Thyroid gland (tissue), 4 donors: Measurements from ENCODE around the gene RNF151. TPM values are rescaled to one million over a fixed set of nuclear protein-coding genes. Genes with fewer than 3 reads are reported as not detected.
A peak's percentile ranks its signal among the peaks of the same experiment; 100 is the strongest.

ENCODE experiments used
- DNase-seq, 2 donors: peaks; one replicate each; pipeline ENCODE4 v3.0.0-alpha.2; 2019
- H3K27ac ChIP-seq, 3 donors: fragments of 200-600 bp; sonication (generic); 1 replicate in 2 of 3; 2 replicates in 1 of 3; pipeline ENCODE4 v1.5.1; 2016 to 2019; ENCODE audit warnings: mild to moderate bottlenecking in 1 of 3, moderate library complexity in 1 of 3
- H3K27me3 ChIP-seq: fragments of 200-600 bp; sonication (generic); one replicate; pipeline ENCODE4 v1.5.1; 2019
- H3K36me3 ChIP-seq, 2 donors: fragments of 200-600 bp; sonication (generic); one replicate each; pipeline ENCODE4 v1.5.1; 2016 to 2019
- H3K4me1 ChIP-seq, 2 donors: fragments of 200-600 bp; sonication (generic); one replicate each; pipeline ENCODE4 v1.5.1; 2017 to 2019
- H3K4me3 ChIP-seq, 3 donors: fragments of 200-600 bp; sonication (generic); replicated peaks in 1 of 3; 1 replicate in 2 of 3; 2 replicates in 1 of 3; pipeline ENCODE4 v1.5.1; 2016; ENCODE audit warnings: mild to moderate bottlenecking in 1 of 3
- H3K9me3 ChIP-seq: fragments of 200-600 bp; sonication (generic); one replicate; pipeline ENCODE4 v1.5.1; 2017
- POLR2A ChIP-seq, 2 donors: fragments of 450-650 bp; IDR thresholded peaks; one replicate each; pipeline ENCODE4 v1.6.1; 2017; ENCODE audit warnings: antibody characterized with exemption in 2 of 2, mild to moderate bottlenecking in 2 of 2, moderate library complexity in 1 of 2
- WGBS, 2 donors: methylation state at CpG; one replicate each; pipeline ENCODE4 v1.1.5; 2017; 5-methylcytosine and 5-hydroxymethylcytosine counted together
- intact Hi-C: fragments of 100-400 bp; cut with DNase I; formaldehyde crosslinking; loops from one replicate; pipeline ENCODE4 v1.15.1; 2023
- total RNA-seq, 4 donors: library from RNA; depleted of rRNA; stranded (reverse); fragments of >200 nt; gene quantifications; one replicate each; pipeline ENCODE4 v1.2.3, GENCODE V29; 2016
- TF ChIP-seq, protein P1 (sequence below), 6 experiments: fragments of 200-600 bp in 3 of 6; fragments of 450-650 bp in 3 of 6; sonication (generic) in 3 of 6; IDR thresholded peaks; one replicate each; pipeline ENCODE4 v1.5.1; 2016 to 2019; ENCODE audit warnings: antibody characterized with exemption in 6 of 6, mild to moderate bottlenecking in 2 of 6, inconsistent platforms in 1 of 6, moderate library complexity in 1 of 6

Gene RNF151
- total RNA-seq, 4 donors from 2014 or later, result not detected

DNA sequence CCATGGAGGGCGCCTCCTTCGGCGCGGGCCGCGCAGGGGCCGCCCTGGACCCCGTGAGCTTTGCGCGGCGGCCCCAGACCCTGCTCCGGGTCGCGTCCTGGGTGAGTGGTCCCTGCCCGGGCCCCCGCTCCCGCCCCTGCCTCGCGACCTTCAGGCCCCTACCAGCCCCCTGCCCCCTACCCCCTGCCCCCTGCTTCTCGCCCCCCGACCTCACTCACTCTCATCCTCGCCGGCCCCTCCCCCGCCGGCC, 23.4 kb downstream of the RNF151 start:
- Histone ChIP-seq H3K27me3 (peaks cover 14% of the 10 kb centered on the region), H3K4me1 (peaks cover 24 to 40% of the 10 kb centered on the region in 2 donors), H3K36me3 (peaks cover 10 to 13% of the 10 kb centered on the region in 2 donors), H3K27ac (no peak overlapping the region), H3K9me3 (no peaks in the 10 kb centered on the region), H3K4me3 (no peak overlapping the region)
- no peak for TF ChIP-seq POLR2A (IDR thresholded peaks at IDR 0.05)
- TF ChIP-seq, protein P1, sequence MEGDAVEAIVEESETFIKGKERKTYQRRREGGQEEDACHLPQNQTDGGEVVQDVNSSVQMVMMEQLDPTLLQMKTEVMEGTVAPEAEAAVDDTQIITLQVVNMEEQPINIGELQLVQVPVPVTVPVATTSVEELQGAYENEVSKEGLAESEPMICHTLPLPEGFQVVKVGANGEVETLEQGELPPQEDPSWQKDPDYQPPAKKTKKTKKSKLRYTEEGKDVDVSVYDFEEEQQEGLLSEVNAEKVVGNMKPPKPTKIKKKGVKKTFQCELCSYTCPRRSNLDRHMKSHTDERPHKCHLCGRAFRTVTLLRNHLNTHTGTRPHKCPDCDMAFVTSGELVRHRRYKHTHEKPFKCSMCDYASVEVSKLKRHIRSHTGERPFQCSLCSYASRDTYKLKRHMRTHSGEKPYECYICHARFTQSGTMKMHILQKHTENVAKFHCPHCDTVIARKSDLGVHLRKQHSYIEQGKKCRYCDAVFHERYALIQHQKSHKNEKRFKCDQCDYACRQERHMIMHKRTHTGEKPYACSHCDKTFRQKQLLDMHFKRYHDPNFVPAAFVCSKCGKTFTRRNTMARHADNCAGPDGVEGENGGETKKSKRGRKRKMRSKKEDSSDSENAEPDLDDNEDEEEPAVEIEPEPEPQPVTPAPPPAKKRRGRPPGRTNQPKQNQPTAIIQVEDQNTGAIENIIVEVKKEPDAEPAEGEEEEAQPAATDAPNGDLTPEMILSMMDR (IDR thresholded peaks at IDR 0.05), result no peak
- 0 to 9% methylated on average over 3 to 6 of the region's 25 CpGs for WGBS, 2 donors
- intact Hi-C loops, result no loop called here
- DNase-seq, result no peak

DNA sequence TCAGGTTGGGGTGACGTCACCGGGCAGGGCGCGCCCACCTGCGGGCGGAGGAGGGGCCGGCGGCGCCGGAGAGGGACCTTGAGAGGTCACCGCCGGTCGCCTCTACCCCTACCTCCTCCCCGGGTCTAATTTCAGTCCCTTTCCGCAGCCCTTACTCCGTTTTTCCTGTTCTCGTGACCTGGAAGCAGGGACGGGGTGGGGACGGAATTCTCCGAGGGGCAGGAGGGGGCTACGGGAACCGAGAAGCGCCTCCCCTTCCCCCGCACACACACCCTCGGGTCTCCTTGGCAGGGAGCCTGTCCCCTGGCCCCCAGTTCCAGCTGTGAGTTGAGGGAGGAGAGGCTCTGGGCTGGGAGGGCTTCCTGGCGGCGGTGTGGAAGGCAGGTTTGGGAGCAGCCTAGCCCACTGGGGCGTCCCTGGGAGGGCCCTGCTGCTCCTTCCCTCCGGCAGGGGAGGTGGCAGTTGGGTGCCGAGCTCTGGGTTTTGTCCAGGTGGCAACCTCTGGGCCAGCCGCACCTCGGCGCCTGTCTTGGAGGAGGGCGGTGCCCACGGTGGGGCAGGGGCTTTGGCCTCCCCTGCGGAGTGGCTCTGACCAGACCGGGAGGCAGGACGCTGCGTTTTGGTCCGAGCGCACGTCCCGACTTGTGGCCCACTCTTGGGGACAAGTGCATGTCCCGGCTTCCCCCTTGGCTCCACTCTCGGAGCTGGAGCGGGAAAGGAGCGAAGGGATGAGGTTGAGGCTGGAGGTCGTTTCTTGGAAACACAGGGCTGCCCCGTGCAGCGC, 23.9 kb downstream of the RNF151 start:
- no peak overlapping the region for H3K4me3 ChIP-seq
- TF ChIP-seq, protein P1 (IDR thresholded peaks at IDR 0.05), result no peak
- no peak for TF ChIP-seq POLR2A (IDR thresholded peaks at IDR 0.05)
- intact Hi-C loops, result no loop called here
- no peak overlapping the region for H3K27ac ChIP-seq
- no peak for DNase-seq
- peaks cover 14% of the 10 kb centered on the region for H3K27me3 ChIP-seq
- peaks cover 9 to 12% of the 10 kb centered on the region in 2 donors for H3K36me3 ChIP-seq
- no peaks in the 10 kb centered on the region for H3K9me3 ChIP-seq
- H3K4me1 ChIP-seq, result peaks cover 24 to 36% of the 10 kb centered on the region in 2 donors
- WGBS, 2 donors, result 1 to 3% methylated on average over 32 to 36 of the region's 50 CpGs

DNA sequence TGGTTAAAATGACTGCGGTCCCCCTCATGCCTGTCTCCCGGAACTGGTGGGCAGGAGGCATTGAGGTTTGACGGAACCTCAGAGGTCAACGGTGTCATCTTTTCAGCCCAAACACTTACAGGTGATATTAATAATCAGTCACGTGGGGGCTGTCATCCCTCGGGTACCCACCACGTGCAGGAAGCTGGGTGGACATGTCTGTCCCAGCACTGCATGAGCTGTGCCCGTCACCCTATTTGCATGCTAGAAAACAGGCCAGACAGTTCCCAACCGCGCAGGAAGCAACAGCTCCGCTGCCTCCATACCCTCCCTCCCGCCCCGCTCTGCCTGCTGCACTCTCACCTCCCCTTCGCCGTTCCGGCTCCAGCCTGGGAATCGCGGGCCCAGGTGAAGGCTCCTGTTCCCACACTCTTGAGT, 24.5 kb downstream of the RNF151 start:
- TF ChIP-seq, protein P1 (IDR thresholded peaks at IDR 0.05), result no peak
- TF ChIP-seq POLR2A (IDR thresholded peaks at IDR 0.05), result no peak
- peaks cover 14% of the 10 kb centered on the region for H3K27me3 ChIP-seq
- H3K4me1 ChIP-seq, result peaks cover 24 to 36% of the 10 kb centered on the region in 2 donors
- intact Hi-C loops, result no loop called here
- H3K4me3 ChIP-seq, result no peak overlapping the region
- no peak for DNase-seq
- 10 to 15% methylated on average over 10 to 16 of the region's 18 CpGs for WGBS, 2 donors
- H3K9me3 ChIP-seq, result no peaks in the 10 kb centered on the region
- H3K36me3 ChIP-seq, result peaks cover 3 to 6% of the 10 kb centered on the region in 2 donors
- H3K27ac ChIP-seq, result no peak overlapping the region

DNA sequence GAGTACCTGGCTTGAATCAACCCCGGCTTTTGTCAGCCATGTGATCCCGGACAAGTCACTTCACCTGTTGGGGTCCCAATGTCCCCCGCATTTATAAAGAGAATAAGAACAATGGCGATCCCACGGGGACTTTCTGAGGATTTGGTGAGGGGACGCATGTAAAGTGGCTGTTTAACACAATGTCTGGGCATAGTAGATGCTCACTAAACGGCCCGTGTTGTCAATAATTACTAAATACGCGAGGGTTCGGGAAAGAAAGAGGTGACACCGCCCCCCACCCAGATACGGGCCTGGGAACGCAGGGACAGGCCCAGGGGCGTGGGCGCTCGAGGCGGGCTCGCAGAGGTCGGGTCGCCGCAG, 24.9 kb downstream of the RNF151 start:
- WGBS, 2 donors, result 13% methylated on average over 19 to 20 of the region's 22 CpGs
- H3K36me3 ChIP-seq, result peaks cover 0 to 2% of the 10 kb centered on the region in 2 donors
- no peak for TF ChIP-seq POLR2A (IDR thresholded peaks at IDR 0.05)
- TF ChIP-seq, protein P1 (IDR thresholded peaks at IDR 0.05), result no peak
- intact Hi-C loops, result no loop called here
- no peaks in the 10 kb centered on the region for H3K9me3 ChIP-seq
- H3K27me3 ChIP-seq, result peaks cover 14% of the 10 kb centered on the region
- H3K4me3 ChIP-seq, result peak overlapping the region in 1 of 3 donors; percentile 30
- H3K27ac ChIP-seq, result no peak overlapping the region
- H3K4me1 ChIP-seq, result peaks cover 24 to 36% of the 10 kb centered on the region in 2 donors
- no peak for DNase-seq

DNA sequence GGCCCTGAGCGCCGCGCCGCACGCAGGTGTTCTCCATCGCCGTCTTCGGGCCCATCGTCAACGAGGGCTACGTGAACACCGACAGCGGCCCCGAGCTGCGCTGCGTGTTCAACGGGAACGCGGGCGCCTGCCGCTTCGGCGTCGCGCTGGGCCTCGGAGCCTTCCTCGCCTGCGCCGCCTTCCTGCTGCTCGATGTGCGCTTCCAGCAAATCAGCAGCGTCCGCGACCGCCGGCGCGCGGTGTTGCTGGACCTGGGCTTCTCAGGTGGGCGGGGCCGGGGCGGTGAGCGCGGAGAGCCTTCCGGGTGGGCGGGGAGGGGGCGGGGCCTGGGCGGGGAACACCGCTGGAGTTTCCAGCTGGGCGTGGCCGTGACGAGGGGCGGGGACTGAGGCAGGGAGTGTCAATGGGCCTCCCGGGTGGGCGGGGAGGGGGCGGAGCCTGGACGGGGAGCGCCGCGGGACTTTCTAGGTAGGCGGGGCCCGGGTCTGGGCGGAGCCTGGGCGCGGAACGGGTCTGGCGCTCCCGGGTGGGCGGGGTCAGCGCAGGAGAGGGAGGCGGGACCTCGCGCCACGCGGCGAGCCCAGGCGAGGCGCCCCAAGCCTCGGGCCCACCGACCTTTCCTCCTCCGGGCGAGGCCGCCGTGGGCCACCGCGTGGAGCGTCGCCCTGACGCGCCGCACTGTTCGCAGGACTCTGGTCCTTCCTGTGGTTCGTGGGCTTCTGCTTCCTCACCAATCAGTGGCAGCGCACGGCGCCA, 25.5 kb downstream of the RNF151 start:
- no peaks in the 10 kb centered on the region for H3K9me3 ChIP-seq
- peaks cover 24 to 36% of the 10 kb centered on the region in 2 donors for H3K4me1 ChIP-seq
- WGBS, 2 donors, result 11% methylated on average over 9 of the region's 96 CpGs; no CpG with 5 or more reads in 1 of the 2 donors
- H3K36me3 ChIP-seq, result no peaks in the 10 kb centered on the region
- no peak overlapping the region for H3K27ac ChIP-seq
- DNase-seq, result peak; percentile 83 to 84
- intact Hi-C loops, result no loop called here
- TF ChIP-seq POLR2A (IDR thresholded peaks at IDR 0.05), result peak in 1 of 2 donors; percentile 14
- TF ChIP-seq, protein P1 (IDR thresholded peaks at IDR 0.05), result no peak
- H3K4me3 ChIP-seq, result peak overlapping the region in 1 of 3 donors; percentile 30
- peaks cover 14% of the 10 kb centered on the region for H3K27me3 ChIP-seq
